Panc1 (cell line): ENCODE results near the gene SLC4A1AP.

ENCODE experiments used
- CTCF ChIP-seq: fragments of 450-650 bp; IDR thresholded peaks from 2 replicates; pipeline ENCODE4 v1.5.1; 2017; ENCODE audit warnings: mild to moderate bottlenecking
- POLR2AphosphoS5 ChIP-seq: IDR thresholded peaks from 2 replicates; pipeline ENCODE4 v1.6.1; 2012; ENCODE audit warnings: mild to moderate bottlenecking, low read depth, low read length, moderate library complexity
- REST ChIP-seq, 2 experiments: IDR thresholded peaks; 2 replicates each; pipeline ENCODE4 v1.6.1; 2011 to 2012; ENCODE audit warnings: low read depth in 2 of 2, control low read depth in 1 of 2, low read length in 1 of 2, mild to moderate bottlenecking in 1 of 2, moderate library complexity in 1 of 2; ENCODE audit not compliant: insufficient read depth in 1 of 2
- SIN3A ChIP-seq: IDR thresholded peaks from 2 replicates; pipeline ENCODE4 v1.6.1; 2012; ENCODE audit warnings: low read depth, mild to moderate bottlenecking, low read length, moderate library complexity, borderline replicate concordance; ENCODE audit not compliant: insufficient read depth
- TCF7L2 ChIP-seq: IDR thresholded peaks from 2 replicates; pipeline ENCODE4 v1.6.1; 2011; ENCODE audit warnings: mild to moderate bottlenecking, low read depth, low read length, inconsistent platforms

GRCh38 chr2:27703638-27704341 lies 40.1 kb downstream of the SLC4A1AP start:
- TF ChIP-seq CTCF (peak; percentile 91), POLR2AphosphoS5 (no peak), REST (IDR thresholded peaks at IDR 0.05; ENCODE audit: insufficient read depth in 1 of 2, low read depth in 2 of 2, low read length in 1 of 2) (no peak), TCF7L2 (no peak), SIN3A (no peak)
